Upper lobe of right lung (tissue), 1 donor: ENCODE results near the gene TMEM131. TPM values are rescaled to one million over a fixed set of nuclear protein-coding genes. Genes with fewer than 3 reads are reported as not detected.
"Not testable (repeated sequence)": the region's sequence is repeated elsewhere in the genome, so short reads cannot be mapped to it uniquely, and the experiment has no call there.

Experiments used
- ATAC-seq: fragments of 200-7000 bp; cut with Tn5 transposase; one replicate; pipeline ENCODE4 v1.9.1; 2020; ENCODE audit warnings: mild to moderate bottlenecking, moderate library complexity
- DNase-seq: peaks from one replicate; pipeline ENCODE4 v3.0.0-alpha.2; 2020
- H3K27ac ChIP-seq: fragments of 200-600 bp; one replicate; pipeline ENCODE4 v1.8.0; 2022
- H3K27me3 ChIP-seq: fragments of 200-600 bp; one replicate; pipeline ENCODE4 v1.8.0; 2022; ENCODE audit warnings: mild to moderate bottlenecking
- H3K36me3 ChIP-seq: fragments of 200-600 bp; one replicate; pipeline ENCODE4 v1.8.0; 2022
- H3K4me1 ChIP-seq: fragments of 200-600 bp; one replicate; pipeline ENCODE4 v1.8.0; 2022
- H3K4me3 ChIP-seq: fragments of 200-600 bp; one replicate; pipeline ENCODE4 v1.8.0; 2022; ENCODE audit warnings: mild to moderate bottlenecking
- H3K9me3 ChIP-seq: fragments of 200-600 bp; one replicate; pipeline ENCODE4 v1.8.0; 2022
- CTCF ChIP-seq: fragments of 200-600 bp; IDR thresholded peaks from one replicate; pipeline ENCODE4 v1.8.0; 2022; ENCODE audit warnings: antibody characterized with exemption
- intact Hi-C: fragments of 100-400 bp; cut with DNase I; formaldehyde crosslinking; loops from one replicate; pipeline ENCODE4 v1.11.0; 2022
- total RNA-seq: library from RNA; stranded (reverse); fragmentation: NEBNext Ultra II Directional; extraction: Animal tissue kit (Norgen Biotek cat#: 25700); gene quantifications from one replicate; pipeline ENCODE4 v1.2.1, GENCODE V29; 2021
- donor health status: DM: no; HTN: yes; CAD: no; lungs with severe emphysema.

TMEM131 gene
- total RNA-seq, 1 donor from 2014 or later: 43.3 TPM

DNA sequence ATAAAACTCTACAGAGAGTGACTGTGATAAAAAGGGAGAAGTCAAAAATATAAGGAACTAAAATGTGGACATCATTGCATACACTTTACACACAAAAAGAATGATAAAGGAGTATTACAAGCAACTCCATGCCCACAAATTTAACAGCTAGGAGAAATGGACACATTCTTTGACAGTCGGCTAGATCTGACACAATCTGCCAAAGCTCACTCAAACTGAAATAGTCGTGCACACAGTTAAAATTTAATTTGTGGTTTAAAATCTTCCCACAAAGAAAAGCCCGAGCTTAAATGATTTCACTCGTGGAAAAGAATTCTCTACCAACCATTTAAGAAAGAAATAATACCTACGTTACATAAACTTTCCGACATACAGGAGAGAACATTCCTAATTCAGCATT is 149.9 kb downstream of the TMEM131 start:
- Histone ChIP-seq H3K4me1 (no peaks in the 10 kb centered on the region), H3K4me3 (no peak overlapping the region), H3K36me3 (peaks cover 5% of the 10 kb centered on the region), H3K27me3 (no peaks in the 10 kb centered on the region), H3K27ac (no peak overlapping the region), H3K9me3 (no peaks in the 10 kb centered on the region)
- intact Hi-C loops: no loop called here
- DNase-seq (no peak), ATAC-seq (no peak)
- no peak for TF ChIP-seq CTCF

- TF ChIP-seq CTCF: no peak
- no peak for DNase-seq
- no peak overlapping the region for H3K27ac ChIP-seq
- no peaks in the 10 kb centered on the region for H3K27me3 ChIP-seq
- intact Hi-C loops: no loop called here
- no peaks in the 10 kb centered on the region for H3K4me1 ChIP-seq
- no peak overlapping the region for H3K4me3 ChIP-seq
- H3K9me3 ChIP-seq: no peaks in the 10 kb centered on the region
- H3K36me3 ChIP-seq: peaks cover 12% of the 10 kb centered on the region
- no peak for ATAC-seq
Measured at GRCh38 chr2:97845133-97845532, 150.6 kb downstream of the TMEM131 start.

- H3K4me3 ChIP-seq: no peak overlapping the region
- no peaks in the 10 kb centered on the region for H3K4me1 ChIP-seq
- H3K27me3 ChIP-seq: no peaks in the 10 kb centered on the region
- ATAC-seq (no peak), DNase-seq (no peak)
- no peak overlapping the region for H3K27ac ChIP-seq
- no peak for TF ChIP-seq CTCF
- H3K36me3 ChIP-seq: peaks cover 19% of the 10 kb centered on the region
- intact Hi-C loops: no loop called here
- no peaks in the 10 kb centered on the region for H3K9me3 ChIP-seq
Measured at GRCh38 chr2:97844311-97844859, 151.4 kb downstream of the TMEM131 start.

DNA sequence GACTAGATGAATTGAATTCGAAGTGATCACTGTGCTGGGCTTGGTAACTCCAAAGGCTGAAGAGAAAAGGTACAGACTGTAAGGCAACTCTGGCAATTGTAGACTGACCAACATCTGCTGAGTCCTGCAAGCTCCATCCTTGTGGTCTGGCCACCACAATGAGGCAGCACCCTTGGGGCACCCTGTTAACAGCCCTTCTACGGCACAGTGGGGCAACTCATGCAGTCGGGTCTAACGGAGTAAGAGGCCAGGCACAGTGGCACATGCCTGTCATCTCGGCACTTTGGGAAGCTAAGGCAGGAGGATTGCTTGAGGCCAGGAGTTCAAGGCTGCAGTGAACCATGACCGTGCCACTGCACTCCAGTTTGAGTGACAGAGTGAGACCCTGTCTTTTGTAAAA is 155.6 kb downstream of the TMEM131 start:
- peaks cover 26% of the 10 kb centered on the region for H3K36me3 ChIP-seq
- H3K27ac ChIP-seq: no peak overlapping the region
- no peaks in the 10 kb centered on the region for H3K4me1 ChIP-seq
- H3K27me3 ChIP-seq: no peaks in the 10 kb centered on the region
- TF ChIP-seq CTCF: no peak
- no peaks in the 10 kb centered on the region for H3K9me3 ChIP-seq
- H3K4me3 ChIP-seq: no peak overlapping the region
- intact Hi-C loops: no loop called here
- DNase-seq (no peak), ATAC-seq (peak; percentile 42)

GRCh38 chr2:97834610-97835009 is 161.1 kb downstream of the TMEM131 start:
- TF ChIP-seq CTCF: no peak
- Histone ChIP-seq H3K27me3 (no peaks in the 10 kb centered on the region), H3K9me3 (no peaks in the 10 kb centered on the region), H3K4me3 (no peak overlapping the region), H3K36me3 (peaks cover 17% of the 10 kb centered on the region), H3K27ac (no peak overlapping the region), H3K4me1 (no peaks in the 10 kb centered on the region)
- DNase-seq: no peak
- ATAC-seq: no peak
- intact Hi-C loops: no loop called here

- no peak overlapping the region for H3K27ac ChIP-seq
- H3K4me1 ChIP-seq: no peaks in the 10 kb centered on the region
- DNase-seq (no peak), ATAC-seq (no peak)
- H3K27me3 ChIP-seq: no peaks in the 10 kb centered on the region
- H3K4me3 ChIP-seq: no peak overlapping the region
- H3K9me3 ChIP-seq: no peaks in the 10 kb centered on the region
- intact Hi-C loops: no loop called here
- peaks cover 9% of the 10 kb centered on the region for H3K36me3 ChIP-seq
- no peak for TF ChIP-seq CTCF
Measured at GRCh38 chr2:97831121-97831520, 164.6 kb downstream of the TMEM131 start.

- H3K27me3 ChIP-seq, H3K9me3 ChIP-seq, H3K4me3 ChIP-seq, intact Hi-C loops, H3K27ac ChIP-seq, H3K36me3 ChIP-seq, DNase-seq, ATAC-seq, H3K4me1 ChIP-seq: not testable (repeated sequence)
Measured at GRCh38 chr2:97829255-97829654, 166.5 kb downstream of the TMEM131 start.

- DNase-seq, ATAC-seq, H3K4me1 ChIP-seq, H3K36me3 ChIP-seq, H3K27ac ChIP-seq, intact Hi-C loops, H3K9me3 ChIP-seq, H3K27me3 ChIP-seq, H3K4me3 ChIP-seq: not testable (repeated sequence)
Measured at GRCh38 chr2:97827013-97827412, 168.7 kb downstream of the TMEM131 start.
